ENCODE data around the gene TYW1B. TPM values are rescaled to one million over a fixed set of nuclear protein-coding genes. Genes with fewer than 3 reads are reported as not detected.
"Not testable (repeated sequence)": the region's sequence is repeated elsewhere in the genome, so short reads cannot be mapped to it uniquely, and the experiment has no call there.

TYW1B gene
- total and polyA plus RNA-seq, 4 donors: 1.0 to 3.8 (median 2.1) TPM

- H3K36me3 ChIP-seq (ENCODE audit: control insufficient read depth in 1 of 2, insufficient read depth in 2 of 2, low read length in 1 of 2); H3K4me3 ChIP-seq (ENCODE audit: low read length in 2 of 2); ATAC-seq (ENCODE audit: low FRiP score); H3K27me3 ChIP-seq (ENCODE audit: control insufficient read depth in 1 of 2, insufficient read depth in 2 of 2, low read length in 1 of 2); H3K4me1 ChIP-seq (ENCODE audit: control insufficient read depth in 1 of 2, insufficient read depth in 2 of 2, low read length in 2 of 2); H3K9me3 ChIP-seq (ENCODE audit: control insufficient read depth, low read length); H3K27ac ChIP-seq (ENCODE audit: low read depth in 1 of 2, low read length in 2 of 2); intact Hi-C loops (cut with DNase I); DNase-seq: not testable (repeated sequence)
- WGBS, 2 donors: 59 to 69% methylated on average over 2 of the region's 2 CpGs
Observed at GRCh38 chr7:72544531-72544930, 283.5 kb downstream of the TYW1B start.

- no peak for ATAC-seq (ENCODE audit: low FRiP score)
- H3K36me3 ChIP-seq (ENCODE audit: control insufficient read depth in 1 of 2, insufficient read depth in 2 of 2, low read length in 1 of 2): no peaks in the 10 kb centered on the region
Observed at GRCh38 chr7:72540923-72541322, 287.1 kb downstream of the TYW1B start.

GRCh38 chr7:72540106-72540611 lies 287.8 kb downstream of the TYW1B start:
- no peak overlapping the region for H3K27ac ChIP-seq (ENCODE audit: low read depth in 1 of 2, low read length in 2 of 2)
- intact Hi-C loops (cut with DNase I): no loop called here
- no peaks in the 10 kb centered on the region for H3K9me3 ChIP-seq (ENCODE audit: control insufficient read depth, low read length)
- DNase-seq (no peak), ATAC-seq (ENCODE audit: low FRiP score) (no peak)
- H3K27me3 ChIP-seq (ENCODE audit: control insufficient read depth in 1 of 2, insufficient read depth in 2 of 2, low read length in 1 of 2): no peaks in the 10 kb centered on the region
- no peaks in the 10 kb centered on the region for H3K36me3 ChIP-seq (ENCODE audit: control insufficient read depth in 1 of 2, insufficient read depth in 2 of 2, low read length in 1 of 2)
- H3K4me3 ChIP-seq (ENCODE audit: low read length in 2 of 2): no peak overlapping the region
- WGBS, 2 donors: 75 to 76% methylated on average over 8 of the region's 8 CpGs
- H3K4me1 ChIP-seq (ENCODE audit: control insufficient read depth in 1 of 2, insufficient read depth in 2 of 2, low read length in 2 of 2): no peaks in the 10 kb centered on the region

More at GRCh38 chr7:72540923-72541322, 287.1 kb downstream of the TYW1B start:
- no peaks in the 10 kb centered on the region for H3K4me1 ChIP-seq (ENCODE audit: control insufficient read depth in 1 of 2, insufficient read depth in 2 of 2, low read length in 2 of 2)
- no peak overlapping the region for H3K4me3 ChIP-seq (ENCODE audit: low read length in 2 of 2)
- WGBS, 2 donors: 67 to 72% methylated on average over 2 of the region's 2 CpGs
- H3K27me3 ChIP-seq (ENCODE audit: control insufficient read depth in 1 of 2, insufficient read depth in 2 of 2, low read length in 1 of 2): no peaks in the 10 kb centered on the region
- no peaks in the 10 kb centered on the region for H3K9me3 ChIP-seq (ENCODE audit: control insufficient read depth, low read length)
- intact Hi-C loops (cut with DNase I): no loop called here
- no peak overlapping the region for H3K27ac ChIP-seq (ENCODE audit: low read depth in 1 of 2, low read length in 2 of 2)
- DNase-seq: no peak

GRCh38 chr7:72539702-72540101 lies 288.3 kb downstream of the TYW1B start:
- intact Hi-C loops (cut with DNase I): no loop called here
- WGBS, 2 donors: 82 to 85% methylated on average over 7 of the region's 7 CpGs
- Histone ChIP-seq H3K27me3 (ENCODE audit: control insufficient read depth in 1 of 2, insufficient read depth in 2 of 2, low read length in 1 of 2) (no peaks in the 10 kb centered on the region), H3K4me1 (ENCODE audit: control insufficient read depth in 1 of 2, insufficient read depth in 2 of 2, low read length in 2 of 2) (no peaks in the 10 kb centered on the region), H3K36me3 (ENCODE audit: control insufficient read depth in 1 of 2, insufficient read depth in 2 of 2, low read length in 1 of 2) (no peaks in the 10 kb centered on the region), H3K27ac (ENCODE audit: low read depth in 1 of 2, low read length in 2 of 2) (no peak overlapping the region), H3K9me3 (ENCODE audit: control insufficient read depth, low read length) (no peaks in the 10 kb centered on the region), H3K4me3 (ENCODE audit: low read length in 2 of 2) (no peak overlapping the region)
- ATAC-seq (ENCODE audit: low FRiP score) (no peak), DNase-seq (no peak)

GRCh38 chr7:72538856-72539255 lies 289.1 kb downstream of the TYW1B start:
- intact Hi-C loops (cut with DNase I): no loop called here
- H3K27me3 ChIP-seq (ENCODE audit: control insufficient read depth in 1 of 2, insufficient read depth in 2 of 2, low read length in 1 of 2): no peaks in the 10 kb centered on the region
- H3K27ac ChIP-seq (ENCODE audit: low read depth in 1 of 2, low read length in 2 of 2): no peak overlapping the region
- no peaks in the 10 kb centered on the region for H3K36me3 ChIP-seq (ENCODE audit: control insufficient read depth in 1 of 2, insufficient read depth in 2 of 2, low read length in 1 of 2)
- no peaks in the 10 kb centered on the region for H3K9me3 ChIP-seq (ENCODE audit: control insufficient read depth, low read length)
- DNase-seq (no peak), ATAC-seq (ENCODE audit: low FRiP score) (no peak)
- WGBS, 2 donors: 75 to 77% methylated on average over 4 of the region's 4 CpGs
- H3K4me1 ChIP-seq (ENCODE audit: control insufficient read depth in 1 of 2, insufficient read depth in 2 of 2, low read length in 2 of 2): no peaks in the 10 kb centered on the region
- H3K4me3 ChIP-seq (ENCODE audit: low read length in 2 of 2): no peak overlapping the region

- ATAC-seq (ENCODE audit: low FRiP score): no peak
- no peaks in the 10 kb centered on the region for H3K9me3 ChIP-seq (ENCODE audit: control insufficient read depth, low read length)
- no peaks in the 10 kb centered on the region for H3K27me3 ChIP-seq (ENCODE audit: control insufficient read depth in 1 of 2, insufficient read depth in 2 of 2, low read length in 1 of 2)
- 73 to 77% methylated on average over 10 of the region's 10 CpGs for WGBS, 2 donors
- intact Hi-C loops (cut with DNase I): no loop called here
- no peak overlapping the region for H3K27ac ChIP-seq (ENCODE audit: low read depth in 1 of 2, low read length in 2 of 2)
- no peaks in the 10 kb centered on the region for H3K4me1 ChIP-seq (ENCODE audit: control insufficient read depth in 1 of 2, insufficient read depth in 2 of 2, low read length in 2 of 2)
- no peaks in the 10 kb centered on the region for H3K36me3 ChIP-seq (ENCODE audit: control insufficient read depth in 1 of 2, insufficient read depth in 2 of 2, low read length in 1 of 2)
- H3K4me3 ChIP-seq (ENCODE audit: low read length in 2 of 2): no peak overlapping the region
- no peak for DNase-seq
Observed at GRCh38 chr7:72538147-72538546, 289.9 kb downstream of the TYW1B start.

DNA sequence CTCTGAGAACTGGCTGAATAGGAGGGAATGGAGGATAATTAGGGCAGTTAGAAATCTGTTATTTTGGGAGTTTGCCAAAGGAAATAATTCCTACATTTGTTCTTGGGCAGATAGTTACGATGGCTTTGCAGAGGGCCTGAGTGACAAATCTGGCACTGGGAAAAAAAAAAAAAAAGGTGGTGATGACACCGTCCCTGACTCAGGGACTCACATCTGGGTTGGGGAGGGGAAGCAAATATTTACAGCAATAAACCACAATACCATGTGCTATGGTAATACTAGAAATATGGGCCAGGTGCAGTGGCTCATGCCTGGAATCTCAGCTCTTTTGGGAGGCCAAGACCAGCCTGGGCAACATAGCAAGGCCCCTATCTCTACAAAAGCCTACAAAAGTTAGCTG lies 292.0 kb downstream of the TYW1B start:
- H3K9me3 ChIP-seq (ENCODE audit: control insufficient read depth, low read length); H3K36me3 ChIP-seq (ENCODE audit: control insufficient read depth in 1 of 2, insufficient read depth in 2 of 2, low read length in 1 of 2); H3K27me3 ChIP-seq (ENCODE audit: control insufficient read depth in 1 of 2, insufficient read depth in 2 of 2, low read length in 1 of 2); H3K27ac ChIP-seq (ENCODE audit: low read depth in 1 of 2, low read length in 2 of 2); H3K4me3 ChIP-seq (ENCODE audit: low read length in 2 of 2); ATAC-seq (ENCODE audit: low FRiP score); DNase-seq; intact Hi-C loops (cut with DNase I); H3K4me1 ChIP-seq (ENCODE audit: control insufficient read depth in 1 of 2, insufficient read depth in 2 of 2, low read length in 2 of 2): not testable (repeated sequence)
- 14 to 16% methylated on average over 2 of the region's 2 CpGs for WGBS, 2 donors

DNA sequence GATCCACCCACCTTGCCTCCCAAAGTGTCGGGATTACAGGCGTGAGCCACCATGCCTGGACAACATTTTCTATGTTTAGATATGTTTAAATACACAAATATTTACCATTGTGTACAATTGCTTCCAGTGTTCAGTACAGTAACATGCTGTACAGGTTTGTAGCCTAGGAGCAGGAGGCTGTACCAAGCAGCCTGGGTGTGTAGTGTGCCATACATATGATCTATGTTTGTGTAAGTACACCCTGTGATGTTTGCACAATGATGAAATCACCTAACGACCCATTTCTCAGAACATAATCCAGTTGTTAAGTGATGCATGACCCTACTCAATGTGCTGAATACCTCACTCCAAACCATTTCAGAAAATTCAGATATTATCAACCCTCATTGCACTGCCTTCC lies 297.0 kb downstream of the TYW1B start:
- 90 to 95% methylated on average over 2 of the region's 3 CpGs for WGBS, 2 donors
- ATAC-seq (ENCODE audit: low FRiP score); H3K4me3 ChIP-seq (ENCODE audit: low read length in 2 of 2); intact Hi-C loops (cut with DNase I); H3K4me1 ChIP-seq (ENCODE audit: control insufficient read depth in 1 of 2, insufficient read depth in 2 of 2, low read length in 2 of 2); H3K27me3 ChIP-seq (ENCODE audit: control insufficient read depth in 1 of 2, insufficient read depth in 2 of 2, low read length in 1 of 2); H3K9me3 ChIP-seq (ENCODE audit: control insufficient read depth, low read length); H3K36me3 ChIP-seq (ENCODE audit: control insufficient read depth in 1 of 2, insufficient read depth in 2 of 2, low read length in 1 of 2); H3K27ac ChIP-seq (ENCODE audit: low read depth in 1 of 2, low read length in 2 of 2); DNase-seq: not testable (repeated sequence)

All from aorta (tissue), 5 donors.